ENCODE data around the gene GMDS.

GMDS gene

DNA sequence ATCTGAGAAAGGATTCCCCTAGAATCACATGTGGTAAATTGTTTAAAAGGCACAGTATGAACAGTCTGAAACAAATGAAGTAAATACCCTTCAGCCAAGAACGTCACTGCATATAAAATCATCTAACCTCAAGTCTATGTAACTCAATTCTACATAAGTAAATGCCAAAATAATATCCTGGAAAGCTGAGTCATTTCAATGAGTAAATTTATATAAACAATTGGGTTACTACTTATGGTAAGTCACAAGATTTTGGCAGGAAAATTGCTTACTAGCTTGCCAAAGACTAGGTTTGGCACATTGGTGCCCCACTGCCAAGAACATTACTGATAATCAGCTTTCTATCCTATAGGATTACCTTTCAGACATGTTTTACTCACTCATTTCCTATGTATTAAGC is 8.4 kb downstream of the GMDS start:
- no peak for DNase-seq

DNA sequence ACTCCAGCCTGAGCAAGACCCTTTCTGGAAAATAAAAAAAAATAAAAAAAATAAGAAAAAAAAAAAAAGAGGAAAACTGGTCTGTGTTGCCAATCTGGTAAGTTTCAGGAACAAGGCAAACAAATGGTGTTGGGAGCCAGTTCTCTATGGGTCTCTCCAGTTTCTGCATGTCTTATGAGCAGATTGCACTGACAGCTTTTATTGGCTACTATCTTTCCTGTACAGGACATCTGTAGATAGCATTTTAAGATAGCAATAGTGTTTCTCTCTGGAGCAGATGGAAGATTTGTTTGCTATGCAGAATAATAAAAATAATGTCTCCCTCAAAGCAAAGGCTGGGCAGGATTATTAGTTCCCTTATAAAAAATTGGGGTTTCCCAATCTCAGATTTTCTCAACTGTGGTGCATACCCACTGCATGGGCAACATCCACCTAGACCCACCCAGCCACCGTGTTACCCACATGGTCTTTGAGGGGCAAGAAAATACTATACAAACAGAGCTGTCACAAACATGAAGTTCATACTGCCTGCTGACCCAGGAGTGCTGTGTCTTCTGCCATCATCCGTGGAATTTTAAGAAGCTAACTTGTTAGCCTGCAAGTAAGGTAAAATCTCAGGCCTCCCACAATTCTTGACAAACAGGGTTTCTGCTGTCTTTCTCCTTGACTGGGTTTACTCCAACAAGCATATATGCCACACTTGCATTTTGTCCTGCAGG is 9.5 kb downstream of the GMDS start:
- no peak for DNase-seq

DNA sequence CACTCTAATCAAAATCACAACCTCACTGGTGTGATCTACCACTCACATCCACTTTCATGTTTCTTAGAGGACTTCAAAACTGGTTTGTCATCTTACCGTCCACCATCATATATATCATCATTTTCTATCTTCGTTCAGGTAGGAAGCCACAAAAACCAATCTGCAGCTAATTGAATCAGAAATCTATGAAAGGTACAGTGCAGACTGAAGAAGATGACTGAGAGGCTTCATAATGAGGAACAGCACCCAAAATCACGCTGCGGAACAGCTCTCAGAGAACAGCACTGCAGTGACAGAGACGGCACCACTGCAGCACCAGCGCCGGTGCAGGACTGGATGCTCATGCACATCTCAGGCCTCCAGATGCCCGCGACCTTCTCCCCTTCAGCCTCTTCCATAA is 13.0 kb downstream of the GMDS start:
- DNase-seq: no peak

DNA sequence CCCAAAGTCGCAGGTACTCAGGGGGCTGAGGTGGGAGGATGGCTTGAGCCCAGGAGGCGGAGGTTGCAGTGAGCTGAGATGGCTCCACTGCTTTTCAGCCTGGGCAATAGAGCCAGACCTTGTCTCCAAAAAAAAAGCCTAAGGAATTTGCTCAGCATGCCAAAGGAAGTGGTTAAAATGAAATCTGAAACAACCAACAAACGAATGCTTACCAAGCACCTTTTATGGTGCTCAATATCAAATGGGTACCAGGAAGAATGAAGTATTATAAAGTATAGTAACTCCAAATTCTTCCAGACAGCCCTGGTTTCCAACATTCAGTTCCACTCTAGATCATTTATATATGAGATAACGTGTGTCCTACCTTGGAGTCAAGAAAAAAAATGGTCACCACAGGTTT is 14.0 kb downstream of the GMDS start:
- no peak for DNase-seq

DNA sequence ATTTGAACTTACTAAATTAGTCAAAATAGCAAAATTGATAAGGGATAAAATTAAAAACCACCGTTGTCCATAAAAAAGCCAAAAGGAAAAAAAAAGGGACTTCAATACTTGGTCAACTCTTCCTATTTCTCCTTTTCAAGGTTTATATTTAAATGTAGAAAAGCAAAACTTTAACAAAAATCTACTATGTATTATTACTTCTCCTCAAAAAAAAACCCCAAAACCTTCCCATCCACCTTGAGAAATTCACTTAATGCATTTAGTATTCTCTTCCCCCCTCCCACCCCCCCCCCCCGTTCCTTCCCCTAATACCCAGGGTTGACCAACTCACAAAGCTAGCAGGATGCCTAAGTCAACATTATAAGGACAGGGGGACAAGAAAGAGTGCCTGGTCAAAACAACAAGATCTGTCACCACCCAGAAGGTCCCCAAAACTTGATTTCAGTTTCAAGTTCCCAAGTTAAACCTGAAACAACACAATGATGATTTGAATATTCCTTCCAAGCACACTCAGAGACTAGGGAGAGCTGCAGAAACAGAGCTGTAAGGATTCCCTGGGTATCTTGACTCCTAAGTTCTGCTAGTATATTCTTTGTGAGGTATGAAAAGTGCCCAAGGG is 14.6 kb downstream of the GMDS start:
- peak; percentile 17 for DNase-seq

DNA sequence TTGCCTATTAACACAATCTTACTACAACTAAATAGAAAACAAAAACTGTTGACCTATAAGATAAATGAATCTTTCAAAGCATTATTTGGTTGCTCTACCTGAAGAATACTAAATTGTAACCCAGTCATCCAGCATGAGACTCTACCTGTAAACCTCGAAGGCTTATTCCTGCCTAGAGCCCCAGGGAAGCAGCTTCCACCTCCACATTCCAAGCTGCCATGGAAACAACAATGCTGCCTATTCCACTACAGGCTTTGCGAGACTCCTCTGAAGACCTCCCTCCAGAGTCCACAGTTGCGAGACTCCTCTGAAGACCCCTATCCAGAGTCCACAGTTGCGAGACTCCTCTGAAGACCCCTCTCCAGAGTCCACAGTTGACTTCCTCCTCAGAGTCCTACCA is 15.7 kb downstream of the GMDS start:
- no peak for DNase-seq

DNA sequence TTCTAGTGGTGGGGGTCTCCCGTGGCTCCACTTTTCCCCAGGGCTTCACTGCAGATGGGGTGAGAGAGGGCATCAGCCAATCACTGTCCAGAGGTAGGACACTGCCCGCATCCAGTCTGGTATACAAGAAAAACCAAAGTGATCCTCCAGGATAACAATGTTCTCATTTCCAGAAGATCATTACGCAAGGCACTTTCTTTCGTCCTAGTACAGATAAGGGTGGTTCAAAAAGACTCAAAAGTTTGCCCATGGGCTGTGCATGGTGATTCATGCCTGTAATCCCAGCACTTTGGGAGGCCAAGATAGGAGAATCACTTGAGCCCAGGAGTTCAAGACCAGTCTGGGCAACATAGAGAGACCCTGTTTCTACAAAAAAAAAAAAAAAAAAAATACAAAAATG is 16.4 kb downstream of the GMDS start:
- DNase-seq: no peak

DNA sequence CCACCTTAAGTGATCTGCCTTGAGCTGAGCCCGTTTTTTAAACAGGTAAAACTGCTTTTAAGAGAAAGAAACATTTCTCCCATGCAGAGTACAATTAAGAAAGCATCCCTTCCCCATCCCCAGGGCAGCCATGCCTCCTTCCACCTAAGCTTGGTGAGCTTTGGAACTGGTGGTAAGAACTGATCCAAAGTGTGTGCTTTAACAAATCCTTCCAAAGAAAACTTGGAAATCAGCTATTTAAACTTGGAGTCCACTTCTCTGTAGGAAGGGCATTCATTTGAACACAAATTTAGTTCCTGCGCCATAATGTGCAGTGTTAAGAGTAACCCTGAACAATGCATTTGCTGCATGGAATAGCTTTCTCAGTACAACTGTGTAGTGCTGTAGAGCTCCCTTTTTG is 17.0 kb downstream of the GMDS start:
- no peak for DNase-seq

DNA sequence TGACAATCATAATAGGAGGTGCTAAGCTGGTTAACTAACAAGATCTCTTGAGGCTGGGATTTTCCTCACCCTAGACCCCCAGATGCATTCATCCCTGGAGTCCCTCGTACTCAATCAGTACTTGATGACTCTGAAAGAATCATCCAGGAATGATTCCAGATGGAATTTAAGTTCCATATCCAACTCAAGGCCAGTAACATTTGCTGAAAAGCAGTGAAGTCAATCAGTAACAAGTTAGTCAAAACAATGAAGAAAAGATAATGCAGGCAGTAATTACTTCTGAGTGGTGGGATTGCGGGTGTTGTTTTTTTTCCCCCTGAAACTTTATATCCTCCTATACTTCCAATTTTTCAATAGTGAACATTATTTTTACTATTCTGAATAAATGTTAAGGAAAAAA is 18.6 kb downstream of the GMDS start:
- DNase-seq: no peak

DNA sequence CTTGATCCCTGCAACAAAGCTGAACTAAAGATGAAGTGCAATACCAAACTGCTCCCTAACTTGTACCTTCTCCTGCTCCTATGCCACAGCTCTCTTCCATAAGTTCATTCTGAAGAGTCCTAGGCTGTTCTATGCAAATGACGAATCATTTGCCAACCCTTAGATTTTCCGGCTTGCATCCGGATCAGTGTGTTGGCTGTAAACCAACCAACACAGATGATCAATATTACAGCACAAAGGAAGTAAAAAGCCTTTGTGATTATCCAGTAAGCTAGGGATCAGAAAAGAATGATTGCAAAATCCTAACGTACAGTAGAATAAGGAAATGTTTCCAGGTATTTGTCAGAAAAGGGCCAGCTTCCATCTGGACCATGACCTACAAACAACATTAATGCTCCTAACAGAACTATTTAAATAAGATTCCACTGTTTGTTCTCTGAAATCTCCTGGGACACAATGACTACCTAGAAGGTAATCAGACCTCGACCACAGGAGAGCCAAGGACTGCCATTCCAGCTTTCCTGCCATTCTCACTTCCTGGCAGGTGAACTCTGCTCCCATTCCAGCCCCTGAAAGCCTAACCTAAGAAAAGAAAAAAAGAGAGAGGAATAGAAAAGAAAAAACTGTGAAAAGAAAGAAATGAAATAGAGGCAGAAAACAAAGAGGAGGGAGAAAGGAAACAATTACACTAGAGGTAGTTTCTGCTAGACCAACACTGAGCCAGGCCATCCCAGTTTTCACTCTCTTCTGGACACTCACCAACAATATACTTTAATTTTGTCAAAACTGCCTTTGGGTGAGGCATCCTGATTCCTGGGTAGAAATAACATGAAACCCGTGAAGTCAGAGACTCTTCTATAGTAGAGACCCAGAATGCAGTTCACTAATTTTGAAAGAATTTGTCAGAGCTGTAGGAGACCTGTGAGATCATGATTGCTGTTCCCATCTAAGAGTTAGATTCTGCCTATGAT is 19.7 kb downstream of the GMDS start:
- no peak for DNase-seq

DNA sequence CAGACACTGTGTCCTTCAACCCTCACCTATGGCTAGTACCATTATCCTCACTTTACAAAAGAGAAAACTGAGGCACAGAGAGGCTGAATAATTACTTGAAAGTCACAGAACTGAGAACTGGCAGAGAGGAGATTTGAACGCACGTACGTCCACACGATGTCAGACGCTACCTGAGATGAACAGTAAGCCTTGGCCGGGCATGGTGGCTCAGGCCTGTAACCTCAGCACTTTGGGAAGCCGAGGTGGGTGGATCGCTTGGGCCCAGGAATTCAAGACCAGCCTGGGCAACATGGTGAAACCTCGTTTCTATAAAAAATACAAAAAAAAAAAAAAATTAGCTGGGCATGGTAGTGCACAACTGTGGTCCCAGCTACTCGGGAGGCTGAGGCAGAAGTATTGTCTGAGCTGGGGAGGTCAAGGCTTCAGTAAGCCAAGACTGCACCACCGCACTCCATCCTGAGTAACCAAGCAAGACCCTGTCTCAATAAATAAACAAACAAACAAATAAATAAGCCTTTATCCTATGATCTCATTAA is 20.5 kb downstream of the GMDS start:
- DNase-seq: no peak

DNA sequence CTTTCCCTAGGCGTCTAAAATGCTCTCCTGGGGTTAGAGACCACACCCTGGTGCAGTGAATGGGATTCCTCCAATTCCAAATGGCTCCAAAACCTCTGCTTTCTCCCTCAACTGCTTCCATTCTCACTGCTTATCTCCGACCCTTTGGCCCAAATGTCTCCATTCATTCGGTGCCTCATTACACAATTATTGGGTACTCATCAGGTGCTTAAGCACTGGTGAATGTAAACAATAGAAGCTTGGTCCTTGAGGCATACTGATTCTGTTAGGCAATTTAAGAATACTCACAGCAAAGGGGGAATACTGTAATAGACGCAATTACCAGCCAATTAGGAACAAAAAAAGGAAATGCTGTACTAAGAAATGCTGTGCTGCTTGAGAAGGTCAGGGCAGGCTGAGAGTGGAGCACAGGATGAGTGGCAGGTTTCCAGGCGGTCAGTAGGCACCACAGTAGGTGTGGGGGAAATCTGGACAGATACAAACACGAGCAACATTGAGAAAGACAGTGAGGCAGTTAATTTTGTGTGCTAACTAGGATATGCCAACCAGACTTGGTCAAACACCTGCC is 23.0 kb downstream of the GMDS start:
- DNase-seq: peak; percentile 27

DNA sequence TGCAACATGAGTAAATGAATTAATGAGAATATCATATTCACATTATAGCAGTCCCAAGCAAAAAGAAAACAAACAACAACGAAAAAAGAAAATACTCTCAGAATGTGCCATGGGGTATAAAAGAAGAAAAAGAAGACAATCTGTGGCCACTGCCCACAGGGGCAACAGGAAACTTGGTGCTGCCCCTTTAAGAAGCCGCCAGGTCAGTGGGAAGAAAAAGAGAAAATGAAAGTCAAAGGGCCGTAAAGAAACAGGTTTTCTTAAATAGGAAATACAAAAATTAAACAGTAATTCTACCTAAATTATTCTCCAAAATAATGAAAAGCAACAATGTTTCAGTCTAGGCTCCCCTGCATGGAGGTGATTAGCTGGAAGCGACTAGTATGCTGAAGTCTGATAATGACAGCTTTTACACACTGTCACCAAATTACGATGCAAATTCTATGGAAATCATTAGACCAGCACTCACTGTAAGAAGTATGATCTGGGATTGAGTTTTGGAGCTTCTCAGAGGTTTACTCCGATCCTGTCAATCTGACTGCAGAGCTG is 23.6 kb downstream of the GMDS start:
- peak; percentile 57 for DNase-seq

DNA sequence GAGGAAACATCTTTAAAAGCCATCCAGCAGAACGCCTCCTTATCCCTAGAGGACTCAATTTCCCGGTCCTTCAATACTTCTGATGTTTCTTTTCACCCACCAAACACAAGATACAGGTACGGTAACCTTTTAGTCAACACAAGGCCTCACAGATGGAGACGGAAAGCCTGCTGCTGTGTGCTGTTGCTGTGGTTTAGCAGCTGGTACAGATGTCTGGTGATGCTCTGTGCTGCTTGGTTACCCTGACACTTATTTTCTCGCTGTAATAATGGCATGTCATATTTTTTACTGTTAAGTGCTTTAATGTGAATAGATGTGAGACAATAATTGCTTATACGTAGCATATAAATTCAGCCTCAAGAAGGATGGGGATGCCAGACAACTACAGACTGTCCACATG is 25.3 kb downstream of the GMDS start:
- DNase-seq: no peak

DNA sequence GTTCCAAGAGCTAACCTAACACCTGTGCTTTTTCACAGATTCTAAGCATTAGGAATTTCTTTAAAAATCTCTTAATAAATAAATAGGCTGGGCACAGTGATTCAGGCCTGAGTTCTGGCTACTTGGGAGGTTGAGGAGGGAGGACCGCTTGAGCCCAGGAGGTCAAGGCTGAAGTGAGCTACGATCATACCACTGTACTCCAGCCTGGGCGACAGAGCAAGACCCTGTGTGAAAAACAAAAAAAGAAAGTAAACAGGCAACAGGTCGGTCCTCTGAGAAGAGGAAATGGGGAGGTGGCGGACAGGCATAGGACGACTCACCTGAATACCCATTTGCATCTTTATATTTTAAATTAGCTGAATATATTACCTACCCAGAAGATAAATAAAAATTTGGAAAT is 26.5 kb downstream of the GMDS start:
- DNase-seq: no peak

DNA sequence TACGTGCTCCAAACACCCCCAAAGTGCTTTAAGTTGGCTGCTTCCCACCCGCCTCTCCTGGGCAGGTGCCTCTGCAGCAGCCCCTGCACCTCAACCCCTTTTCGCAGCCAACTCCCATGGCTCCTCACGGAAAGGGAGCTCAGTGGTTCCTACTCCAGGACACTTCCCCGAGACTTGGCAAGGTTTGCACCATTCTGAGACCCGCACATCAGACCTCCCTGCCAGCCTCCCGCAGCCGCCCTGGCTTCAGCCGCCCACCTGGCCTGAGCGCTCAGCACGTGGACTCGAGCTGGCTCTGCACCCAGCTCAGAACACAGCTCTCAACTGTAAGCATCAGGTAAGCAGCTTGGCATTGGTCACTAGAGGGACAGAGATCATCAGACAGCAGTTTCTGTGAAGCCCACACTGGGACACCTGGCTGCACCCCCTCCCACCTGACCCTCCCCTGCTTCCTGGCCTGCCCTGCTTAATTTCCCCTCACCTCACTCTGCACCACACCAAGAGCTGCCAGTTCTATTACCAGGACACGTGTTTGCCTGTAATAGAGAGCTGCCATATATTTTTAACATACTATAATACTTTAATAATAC is 28.5 kb downstream of the GMDS start:
- no peak for DNase-seq

DNA sequence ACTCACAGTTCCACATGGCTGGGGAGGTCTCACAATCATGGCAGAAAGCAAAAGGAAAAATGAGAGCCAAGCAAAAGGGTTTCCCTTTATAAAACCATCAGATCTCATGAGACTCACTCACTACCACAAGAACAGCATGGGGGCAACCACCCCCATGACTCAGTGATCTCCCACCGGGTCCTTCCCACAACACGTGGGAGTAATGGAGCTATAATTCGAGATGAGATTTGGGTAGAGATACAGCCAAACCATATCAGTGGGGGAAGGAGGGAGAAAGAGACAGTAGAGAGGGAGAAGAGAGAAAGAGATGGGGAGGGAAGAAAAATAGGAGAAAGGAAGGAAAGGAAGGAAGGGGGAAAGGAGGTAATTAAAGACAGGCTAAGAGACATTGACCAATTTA is 30.1 kb downstream of the GMDS start:
- DNase-seq: no peak

DNA sequence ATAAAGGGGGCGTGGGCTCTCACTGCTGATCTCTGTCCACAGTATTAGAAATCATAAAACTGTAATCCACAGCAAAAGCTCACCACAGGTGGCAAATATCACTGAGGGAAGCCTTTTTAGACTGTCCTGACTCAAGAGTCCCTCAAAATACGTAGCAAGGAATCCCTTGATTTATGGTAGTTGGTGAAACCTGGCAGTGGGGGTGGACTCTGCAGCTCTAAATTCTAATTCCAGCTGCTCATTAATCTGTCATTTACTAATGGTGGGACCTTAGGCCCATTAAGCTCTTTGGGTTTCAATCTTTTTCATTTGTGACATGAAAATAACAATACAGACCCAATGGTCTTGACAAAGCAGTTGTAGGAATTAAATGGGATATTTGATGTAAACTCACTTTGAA is 32.3 kb downstream of the GMDS start:
- no peak for DNase-seq

DNA sequence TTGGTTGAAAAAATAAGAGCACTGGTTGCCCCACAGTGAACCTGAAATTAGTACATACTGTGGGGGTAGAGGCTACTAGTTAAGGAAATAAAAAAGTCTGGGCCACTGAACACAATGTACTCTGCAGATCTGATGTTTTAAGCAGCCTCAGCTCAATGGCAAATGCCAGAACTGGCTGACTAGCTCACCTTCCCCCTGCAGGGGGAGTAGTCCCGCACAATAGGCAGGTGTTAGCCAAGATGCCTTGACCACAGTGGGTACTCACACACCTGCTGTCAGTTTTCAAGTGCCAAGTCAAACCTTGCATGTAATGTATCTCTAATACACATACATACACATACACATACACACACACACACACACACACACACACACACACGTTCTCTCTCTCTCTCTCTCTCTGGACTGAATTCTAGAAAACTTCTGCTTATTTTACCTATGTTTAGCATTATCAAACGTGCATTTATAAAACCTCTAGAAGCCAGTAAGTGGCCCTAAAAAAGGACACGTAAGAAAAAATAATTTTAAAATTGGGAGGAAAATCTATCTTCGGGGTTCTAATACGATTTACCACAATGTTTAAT is 36.1 kb downstream of the GMDS start:
- peak; percentile 15 for DNase-seq

DNA sequence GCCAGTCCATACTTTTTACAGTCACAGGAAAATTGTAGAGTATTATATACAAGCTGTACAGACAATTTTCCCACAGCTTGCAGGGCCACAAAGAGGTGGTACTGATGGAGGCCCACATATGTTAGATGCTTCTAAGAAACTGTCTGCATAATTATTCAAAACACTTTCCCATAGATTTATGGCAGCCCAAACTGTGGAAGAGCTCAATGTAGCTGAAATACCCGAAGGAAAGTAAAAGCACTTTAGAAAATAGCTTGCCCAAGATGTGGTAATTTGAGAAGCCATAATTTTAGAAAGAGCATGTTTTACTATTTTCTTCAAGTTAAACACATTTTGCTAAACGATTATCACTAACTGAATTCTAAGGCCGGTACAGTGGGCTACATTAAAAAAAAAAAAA is 36.9 kb downstream of the GMDS start:
- DNase-seq: no peak

DNA sequence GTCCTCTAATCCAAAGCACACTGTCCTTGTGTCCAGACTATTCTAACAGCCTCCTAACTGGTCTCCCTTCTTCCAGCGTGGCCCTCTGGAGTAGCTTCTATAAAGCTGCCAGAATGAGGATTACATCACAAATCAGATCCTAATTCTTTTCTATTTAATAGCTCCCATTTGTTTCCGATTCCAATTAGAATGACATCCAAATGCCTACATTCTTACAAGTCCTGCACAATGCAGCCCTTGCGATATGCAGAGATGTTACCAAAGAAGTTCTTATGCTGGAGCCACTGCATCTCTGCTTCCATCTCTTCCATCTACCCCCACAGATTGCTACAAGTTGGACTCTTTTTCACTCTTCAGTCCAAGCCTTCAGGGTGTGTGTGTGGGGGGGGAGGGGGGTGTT is 40.0 kb downstream of the GMDS start:
- DNase-seq: no peak

DNA sequence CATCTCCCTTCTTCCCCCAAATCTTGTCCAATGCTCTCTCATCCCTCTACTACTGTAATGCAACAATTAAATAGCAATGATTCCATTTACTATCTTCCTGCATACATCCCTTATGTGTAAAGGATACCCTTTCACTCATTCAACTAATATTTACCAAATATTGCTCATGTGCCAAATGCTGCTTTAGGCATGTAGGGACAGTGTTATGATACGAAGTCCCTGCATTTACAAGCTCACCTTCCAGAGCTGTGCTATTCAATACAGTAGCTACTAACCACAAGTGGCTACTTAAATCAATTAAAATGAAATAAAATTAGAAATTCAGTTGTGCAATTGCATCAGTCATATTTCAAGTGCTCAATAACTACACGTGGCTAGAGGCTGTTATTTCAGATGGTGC is 41.1 kb downstream of the GMDS start:
- DNase-seq: no peak
